Activated B cell treated with CpG ODN at 0.5 μM for 24 hours (primary cell): ENCODE data around the gene CD2AP. TPM values are rescaled to one million over a fixed set of nuclear protein-coding genes. Genes with fewer than 3 reads are reported as not detected.
"Not testable (repeated sequence)": the region's sequence is repeated elsewhere in the genome, so short reads cannot be mapped to it uniquely, and the experiment has no call there.

ENCODE experiments used
- ATAC-seq: fragments of 200-7000 bp; cut with Tn5 transposase; one replicate; pipeline ENCODE4 v1.10.0; 2021; ENCODE audit warnings: low read depth, mild to moderate bottlenecking, moderate library complexity
- CTCF ChIA-PET: fragments of 350-600 bp; sonication (Branson Sonifier 250); formaldehyde crosslinking; loops from one replicate; lab custom pipeline; 2021; ENCODE audit warnings: antibody characterized with exemption; lab: Charles Lee
- POLR2A ChIA-PET: fragments of 350-600 bp; sonication (Branson Sonifier 250); formaldehyde crosslinking; loops from one replicate; lab custom pipeline; 2021; ENCODE audit warnings: antibody characterized with exemption; lab: Charles Lee
- DNase-seq: peaks from one replicate; pipeline ENCODE4 v3.0.0; 2022
- H3K27ac Mint-ChIP-seq: one replicate; pipeline ENCODE4 v1.8.0; 2020; ENCODE audit warnings: mixed read lengths
- H3K27me3 Mint-ChIP-seq: one replicate; pipeline ENCODE4 v1.8.0; 2021; ENCODE audit warnings: mixed read lengths
- H3K36me3 Mint-ChIP-seq: one replicate; pipeline ENCODE4 v1.8.0; 2021; ENCODE audit warnings: low read depth, mixed read lengths
- H3K4me1 Mint-ChIP-seq: one replicate; pipeline ENCODE4 v1.8.0; 2021; ENCODE audit warnings: mixed read lengths
- H3K4me3 Mint-ChIP-seq: one replicate; pipeline ENCODE4 v1.8.0; 2020; ENCODE audit warnings: mild to moderate bottlenecking, mixed read lengths
- H3K9me3 Mint-ChIP-seq: one replicate; pipeline ENCODE4 v1.8.0; 2020; ENCODE audit warnings: mixed read lengths
- CTCF ChIP-seq: fragments of 200-600 bp; IDR thresholded peaks from one replicate; pipeline ENCODE4 v1.8.0; 2022; ENCODE audit warnings: antibody characterized with exemption, mild to moderate bottlenecking
- intact Hi-C: fragments of 100-400 bp; cut with micrococcal nuclease; formaldehyde crosslinking; loops from one replicate; pipeline ENCODE4 v1.15.1; 2024
- total RNA-seq: library from RNA; stranded (reverse); gene quantifications from 2 replicates; pipeline ENCODE4 v1.2.3, GENCODE V29; 2022

CD2AP gene
- total RNA-seq, 1 donor from 2014 or later = 34.1 TPM

- Mint-ChIP-seq H3K36me3 (peaks cover 6% of the 10 kb centered on the region), H3K4me1 (peaks cover 51% of the 10 kb centered on the region), H3K27me3 (no peaks in the 10 kb centered on the region), H3K4me3 (peak overlapping the region; percentile 90), H3K27ac (peak overlapping the region; percentile 97), H3K9me3 (no peaks in the 10 kb centered on the region)
- intact Hi-C loops = loop anchor here (5.0 kb wide), 1 partner anchor 236 kb away; no protein-coding TSS in a partner anchor
- ATAC-seq (no peak), DNase-seq (no peak)
- CTCF ChIA-PET = interaction anchor here (1.4 to 3.0 kb wide), 2 partner anchors 64 to 153 kb away, joined by 4 to 21 read pairs; no protein-coding TSS in a partner anchor
- no peak for TF ChIP-seq CTCF
- POLR2A ChIA-PET = interaction anchor here (0.6 to 2.4 kb wide), 16 partner anchors 10 to 236 kb away, joined by 3 to 28 read pairs (median 8); no protein-coding TSS in a partner anchor
Measured at GRCh38 chr6:47478233-47479139, 897 bp downstream of the CD2AP start.

GRCh38 chr6:47479140-47479508 lies 1.5 kb downstream of the CD2AP start:
- Mint-ChIP-seq H3K27ac (peak overlapping the region; percentile 97), H3K4me3 (peak overlapping the region; percentile 90), H3K9me3 (no peaks in the 10 kb centered on the region), H3K27me3 (no peaks in the 10 kb centered on the region), H3K36me3 (peaks cover 6% of the 10 kb centered on the region), H3K4me1 (peaks cover 57% of the 10 kb centered on the region)
- ChIA-PET CTCF (interaction anchor here (0.9 to 3.0 kb wide), 2 partner anchors 13 to 65 kb away, joined by 3 to 21 read pairs; no protein-coding TSS in a partner anchor), POLR2A (interaction anchor here (2.2 kb wide), 2 partner anchors 18 to 41 kb away, joined by 24 to 28 read pairs; no protein-coding TSS in a partner anchor)
- DNase-seq (no peak), ATAC-seq (no peak)
- intact Hi-C loops = loop anchor here (5.0 kb wide), 1 partner anchor 237 kb away; no protein-coding TSS in a partner anchor
- no peak for TF ChIP-seq CTCF

- ChIA-PET CTCF (interaction anchor here (0.9 to 3.0 kb wide), 2 partner anchors 12 to 66 kb away, joined by 3 to 21 read pairs; no protein-coding TSS in a partner anchor), POLR2A (no interaction called here)
- no peak overlapping the region for H3K27ac Mint-ChIP-seq
- no peaks in the 10 kb centered on the region for H3K27me3 Mint-ChIP-seq
- H3K4me3 Mint-ChIP-seq = peak overlapping the region; percentile 1
- no peak for ATAC-seq
- intact Hi-C loops = loop anchor here (5.0 kb wide), 1 partner anchor 238 kb away; no protein-coding TSS in a partner anchor
- no peaks in the 10 kb centered on the region for H3K9me3 Mint-ChIP-seq
- peaks cover 6% of the 10 kb centered on the region for H3K36me3 Mint-ChIP-seq
- H3K4me1 Mint-ChIP-seq = peaks cover 65% of the 10 kb centered on the region
- no peak for DNase-seq
- TF ChIP-seq CTCF = no peak
Measured at GRCh38 chr6:47479874-47480273, 2.3 kb downstream of the CD2AP start.

GRCh38 chr6:47481213-47481612 lies 3.6 kb downstream of the CD2AP start:
- peaks cover 68% of the 10 kb centered on the region for H3K4me1 Mint-ChIP-seq
- ATAC-seq, H3K27ac Mint-ChIP-seq, H3K27me3 Mint-ChIP-seq, H3K36me3 Mint-ChIP-seq, POLR2A ChIA-PET, DNase-seq, CTCF ChIA-PET, H3K4me3 Mint-ChIP-seq, H3K9me3 Mint-ChIP-seq: not testable (repeated sequence)
- intact Hi-C loops = loop anchor here (1.0 kb wide), 1 partner anchor 10 kb away; no protein-coding TSS in a partner anchor

GRCh38 chr6:47481806-47482205 lies 4.2 kb downstream of the CD2AP start:
- Mint-ChIP-seq H3K27ac (no peak overlapping the region), H3K36me3 (peaks cover 6% of the 10 kb centered on the region), H3K27me3 (no peaks in the 10 kb centered on the region), H3K4me1 (peaks cover 69% of the 10 kb centered on the region), H3K4me3 (no peak overlapping the region), H3K9me3 (no peaks in the 10 kb centered on the region)
- no peak for TF ChIP-seq CTCF
- intact Hi-C loops = loop anchor here (1.0 kb wide), 1 partner anchor 9 kb away; no protein-coding TSS in a partner anchor
- POLR2A ChIA-PET = no interaction called here
- CTCF ChIA-PET = no interaction called here
- DNase-seq (no peak), ATAC-seq (no peak)
